ENCODE data around the gene PIGL.
"Not testable (repeated sequence)": the region's sequence is repeated elsewhere in the genome, so short reads cannot be mapped to it uniquely, and the experiment has no call there.

The PIGL gene

DNA sequence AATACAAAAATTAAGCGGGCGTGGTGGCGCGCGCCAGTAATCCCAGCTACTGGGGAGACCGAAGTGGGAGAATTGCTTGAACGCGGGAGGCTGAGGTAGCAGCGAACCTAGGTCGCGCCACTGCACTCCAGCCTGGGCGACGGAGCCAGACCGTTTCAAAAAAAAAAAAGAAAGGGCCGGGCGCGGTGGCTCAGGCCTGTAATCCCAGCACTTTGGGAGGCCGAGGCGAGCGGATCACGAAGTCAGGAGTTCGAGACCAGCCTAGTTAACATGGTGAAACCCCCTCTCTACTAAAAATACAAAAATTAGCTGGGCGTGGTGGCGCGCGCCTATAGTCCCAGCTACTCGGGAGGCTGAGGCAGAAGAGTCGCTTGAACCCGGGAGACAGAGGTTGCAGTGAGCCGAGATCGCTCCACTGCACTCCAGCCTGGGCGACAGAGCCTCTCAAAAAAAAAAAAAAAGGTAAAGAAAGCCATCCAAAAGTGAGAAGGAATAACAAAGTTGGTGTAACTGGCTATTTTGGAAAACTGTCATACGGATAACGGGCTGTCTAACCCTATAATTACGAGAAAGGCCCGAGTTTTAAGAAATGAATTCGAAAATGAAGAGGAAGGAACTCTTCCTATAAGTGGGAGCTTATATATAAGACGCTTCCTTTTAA is 539 bp upstream of the PIGL start:
- in situ Hi-C loops (cut with MboI; ENCODE audit: low sequenced_read_pairs) = not testable (repeated sequence)

DNA sequence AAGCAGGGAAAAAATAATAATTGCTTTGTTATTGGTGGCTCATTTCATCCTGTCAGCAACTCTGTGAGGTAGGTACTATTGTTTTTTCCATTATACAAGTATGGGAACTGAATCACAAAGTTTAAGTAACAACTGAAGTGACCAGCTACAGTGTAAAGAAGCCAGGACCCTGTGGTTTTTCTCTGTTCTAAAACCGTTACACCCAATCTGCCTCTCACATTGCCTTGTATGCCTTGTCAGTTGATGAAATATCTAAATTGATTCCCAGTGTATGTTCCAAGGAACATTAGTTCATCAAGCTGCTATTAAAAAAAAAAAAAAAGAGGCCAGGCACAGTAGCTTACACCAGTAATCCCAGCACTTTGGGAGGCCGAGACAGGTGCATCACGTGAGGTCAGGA is 5.4 kb downstream of the PIGL start:
- in situ Hi-C loops (cut with MboI; ENCODE audit: low sequenced_read_pairs) = no loop called here

DNA sequence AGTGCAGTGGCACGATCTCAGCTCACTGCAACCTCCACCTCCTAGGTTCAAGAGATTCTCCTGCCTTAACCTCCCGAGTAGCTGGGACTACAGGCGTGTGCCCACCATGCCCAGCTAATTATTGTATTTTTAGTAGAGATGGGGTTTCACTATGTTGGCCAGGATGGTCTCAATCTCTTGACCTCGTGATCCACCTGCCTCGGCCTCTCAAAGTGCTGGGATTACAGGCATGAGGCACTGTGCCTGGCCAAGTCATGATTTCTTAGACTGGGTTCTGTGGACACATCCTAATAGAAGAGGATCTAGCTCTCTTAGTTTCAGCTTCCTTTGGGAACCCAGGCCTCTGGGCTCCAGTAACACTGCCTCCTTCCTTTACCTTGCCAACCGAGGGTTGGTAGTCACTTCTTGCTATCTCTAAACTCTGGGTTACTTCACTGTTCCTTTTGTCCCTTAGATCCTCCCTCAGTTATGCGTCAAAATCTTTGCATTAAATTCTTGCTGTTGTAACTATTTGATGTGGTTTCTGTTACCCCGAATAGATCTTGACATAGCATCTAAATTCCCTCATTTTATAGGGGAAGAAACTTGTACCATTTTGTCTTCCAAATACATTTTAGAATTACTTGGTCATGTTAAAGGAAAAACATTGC is 13.0 kb downstream of the PIGL start:
- in situ Hi-C loops (cut with MboI; ENCODE audit: low sequenced_read_pairs) = not testable (repeated sequence)

DNA sequence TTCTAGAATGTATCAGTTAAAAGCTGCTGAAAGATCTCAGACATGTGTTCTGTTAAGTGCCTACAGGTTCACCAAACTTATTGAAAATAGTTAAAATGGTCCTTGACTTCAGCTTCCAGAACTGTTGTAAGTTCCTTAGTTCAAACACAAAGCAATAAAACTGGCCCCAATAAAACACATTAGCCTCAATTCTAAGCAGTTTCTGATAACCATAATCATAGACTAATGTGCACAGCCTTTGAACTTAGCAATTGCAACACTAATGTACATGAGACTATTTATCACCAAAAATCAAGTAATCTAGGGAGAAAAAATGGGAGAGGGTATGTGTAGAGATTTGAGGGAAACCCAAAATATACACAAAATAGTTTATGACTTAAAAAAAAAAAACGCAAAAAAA is 15.4 kb downstream of the PIGL start:
- in situ Hi-C loops (cut with MboI; ENCODE audit: low sequenced_read_pairs) = no loop called here

DNA sequence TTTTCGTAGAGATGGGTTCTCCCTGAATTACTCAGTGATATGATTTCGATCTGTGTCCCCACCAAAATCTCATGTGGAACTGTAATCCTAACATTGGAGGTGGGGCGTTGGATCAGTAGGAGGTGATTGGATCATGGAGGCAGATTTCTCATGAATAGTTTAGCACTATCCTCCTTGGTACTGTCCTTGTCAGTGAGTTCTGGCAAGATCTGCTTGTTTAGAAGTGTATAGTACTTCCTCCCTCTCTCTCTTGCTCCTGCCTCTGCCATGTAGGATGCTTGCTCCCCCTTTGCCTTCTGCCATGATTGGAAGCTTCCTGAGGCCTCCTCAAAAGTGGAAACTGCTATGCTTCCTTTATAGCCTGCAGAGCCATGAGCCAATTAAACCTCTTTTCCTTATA is 22.9 kb downstream of the PIGL start:
- in situ Hi-C loops (cut with MboI; ENCODE audit: low sequenced_read_pairs) = no loop called here

DNA sequence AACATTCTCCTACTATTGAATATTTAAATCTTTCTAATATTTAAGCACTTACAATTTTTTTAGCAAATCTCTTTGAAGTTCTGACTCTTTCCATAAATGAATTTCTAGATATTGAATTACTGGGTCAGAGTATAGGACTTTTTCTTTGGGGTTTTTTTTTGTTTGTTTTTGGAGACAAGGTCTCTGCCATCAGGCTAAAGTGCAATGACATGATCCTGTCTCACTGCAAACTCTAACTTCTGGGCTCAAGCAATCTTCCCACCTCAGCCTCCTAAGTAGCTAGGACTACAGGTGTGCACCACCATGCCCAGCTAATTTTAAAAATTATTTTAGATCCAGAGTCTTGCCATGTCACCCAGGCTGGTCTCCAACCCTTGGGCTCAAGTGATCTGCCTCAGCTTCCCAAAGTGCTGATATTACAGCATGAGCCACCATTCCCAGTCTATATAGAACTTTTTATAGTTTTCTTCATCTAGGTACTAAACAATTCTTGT is 24.9 kb downstream of the PIGL start:
- in situ Hi-C loops (cut with MboI; ENCODE audit: low sequenced_read_pairs) = no loop called here

DNA sequence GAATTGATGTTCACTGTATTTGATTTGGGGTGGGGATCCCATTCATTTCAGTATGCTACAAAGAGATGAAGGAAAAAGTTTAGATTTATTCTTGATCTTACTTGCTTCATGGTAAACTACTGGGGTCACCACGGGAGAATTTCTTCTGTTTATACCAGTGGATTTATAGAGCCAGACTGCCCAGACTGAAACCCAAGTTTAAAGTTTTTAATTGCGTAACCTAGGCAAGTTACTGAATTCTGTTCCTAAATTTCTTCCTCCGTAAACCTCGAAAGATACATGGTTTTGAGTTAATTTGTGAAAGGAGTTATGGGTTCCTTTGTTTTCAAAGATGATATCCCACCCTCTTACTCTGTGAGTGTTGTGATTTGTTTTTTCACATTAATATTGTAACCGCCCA is 26.4 kb downstream of the PIGL start:
- in situ Hi-C loops (cut with MboI; ENCODE audit: low sequenced_read_pairs) = no loop called here

DNA sequence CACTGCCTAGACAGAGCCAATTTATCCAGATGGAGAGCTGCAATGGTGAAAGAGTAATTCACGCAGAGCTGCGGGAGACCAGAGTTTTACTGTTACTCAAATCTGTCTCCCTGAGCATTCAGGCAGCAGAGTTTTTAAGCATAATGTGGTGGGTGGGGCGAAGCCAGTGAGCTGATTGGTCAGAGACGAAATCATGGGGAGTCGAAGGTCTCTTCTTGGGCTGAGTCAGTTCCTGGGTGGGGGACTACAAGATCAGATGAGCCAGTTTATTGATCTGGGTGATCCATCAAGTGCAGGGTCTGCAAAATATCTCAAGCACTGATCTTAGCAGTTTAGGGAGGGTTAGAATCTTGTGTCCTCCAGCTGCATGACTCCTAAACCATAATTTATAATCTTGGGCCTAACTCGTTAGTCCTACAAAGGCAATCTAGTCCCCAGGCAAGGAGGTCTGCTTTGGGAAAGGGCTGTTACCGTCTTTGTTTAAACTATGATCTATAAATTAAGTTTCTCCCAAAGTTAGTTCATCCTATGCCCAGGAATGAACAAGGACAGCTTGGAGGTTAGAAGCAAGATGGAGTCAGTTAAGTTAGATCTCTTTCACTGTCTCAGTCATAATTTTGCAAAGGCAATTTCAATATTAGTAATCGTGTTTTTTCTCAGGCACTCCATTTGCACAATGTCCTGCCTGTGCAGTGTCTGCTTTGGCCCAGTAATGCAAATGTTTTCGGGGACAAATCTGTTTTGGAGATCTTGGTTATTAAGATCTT is 27.0 kb downstream of the PIGL start:
- in situ Hi-C loops (cut with MboI; ENCODE audit: low sequenced_read_pairs) = no loop called here

DNA sequence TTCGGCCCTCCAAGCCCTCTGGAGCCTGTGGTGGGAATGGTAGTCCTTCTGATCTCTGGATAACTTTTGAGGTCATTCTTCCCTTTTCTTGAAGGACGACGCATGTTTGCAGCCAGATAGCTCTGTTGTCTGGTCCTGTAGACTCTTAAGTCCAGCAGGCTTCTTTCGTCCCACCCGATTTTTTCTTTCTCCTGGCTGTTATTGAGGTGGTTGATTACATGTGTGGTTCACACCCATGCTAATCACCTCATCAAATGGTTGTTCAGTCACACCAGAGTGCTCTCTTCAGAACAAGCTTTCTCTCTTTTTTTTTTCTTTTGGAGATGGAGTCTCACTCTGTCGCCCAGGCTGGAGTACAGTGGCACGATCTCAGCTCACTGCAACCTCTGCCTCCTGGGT is 30.6 kb downstream of the PIGL start:
- in situ Hi-C loops (cut with MboI; ENCODE audit: low sequenced_read_pairs) = no loop called here

DNA sequence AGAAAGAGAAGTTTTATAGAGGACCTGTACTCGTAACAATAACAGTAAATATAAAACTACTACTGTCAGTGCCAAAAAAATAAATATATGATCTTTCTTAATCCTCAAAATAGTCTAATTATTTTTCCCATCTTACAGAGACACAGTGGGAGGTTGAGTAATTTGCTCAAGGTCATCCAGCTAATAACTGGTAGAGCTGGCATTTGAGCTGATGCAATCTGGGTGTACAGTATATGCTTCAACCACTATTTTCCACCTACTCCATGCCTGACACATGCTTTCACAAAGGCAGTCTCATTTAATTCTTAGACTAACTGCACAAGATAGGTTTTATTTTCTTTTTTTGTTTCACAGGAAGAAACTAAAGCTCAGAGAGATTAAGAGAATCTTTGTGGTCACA is 33.6 kb downstream of the PIGL start:
- in situ Hi-C loops (cut with MboI; ENCODE audit: low sequenced_read_pairs) = no loop called here

DNA sequence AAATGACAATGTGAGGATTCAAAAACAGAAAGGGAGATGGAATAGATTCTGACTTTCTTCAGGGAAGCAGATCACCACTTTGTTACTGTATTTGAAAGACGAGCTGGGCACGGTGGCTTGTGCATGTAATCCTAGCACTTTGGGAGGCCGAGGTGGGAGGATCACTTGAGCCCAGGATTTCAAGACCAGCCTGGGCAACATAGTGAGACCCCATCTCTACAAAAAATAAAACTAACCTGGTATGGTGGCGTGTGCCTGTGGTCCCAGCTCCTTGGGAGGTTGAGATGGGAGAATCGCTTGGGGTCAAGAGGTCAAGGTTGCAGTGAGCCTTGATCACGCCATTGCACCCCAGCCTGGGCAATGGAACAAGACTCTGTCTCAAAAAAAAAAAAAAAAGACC is 34.0 kb downstream of the PIGL start:
- in situ Hi-C loops (cut with MboI; ENCODE audit: low sequenced_read_pairs) = no loop called here

DNA sequence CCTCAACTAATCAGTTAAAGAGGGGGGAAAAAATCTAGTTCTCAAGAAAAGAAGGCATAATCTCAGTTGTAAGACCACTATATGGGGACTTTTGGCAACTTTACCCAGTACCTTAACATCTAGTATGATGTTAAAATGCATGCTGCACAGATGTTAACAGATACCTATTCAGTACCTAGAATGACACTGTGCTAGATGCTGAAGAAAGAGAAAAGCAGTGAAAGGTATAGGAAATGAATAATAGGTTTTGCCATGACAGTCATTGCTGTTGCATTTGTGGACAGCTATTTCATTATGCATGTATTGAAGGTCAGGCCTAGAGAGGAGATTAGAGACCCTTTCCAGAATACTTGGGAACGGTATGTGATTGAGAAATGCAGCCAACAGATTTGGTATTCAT is 34.5 kb downstream of the PIGL start:
- in situ Hi-C loops (cut with MboI; ENCODE audit: low sequenced_read_pairs) = no loop called here

DNA sequence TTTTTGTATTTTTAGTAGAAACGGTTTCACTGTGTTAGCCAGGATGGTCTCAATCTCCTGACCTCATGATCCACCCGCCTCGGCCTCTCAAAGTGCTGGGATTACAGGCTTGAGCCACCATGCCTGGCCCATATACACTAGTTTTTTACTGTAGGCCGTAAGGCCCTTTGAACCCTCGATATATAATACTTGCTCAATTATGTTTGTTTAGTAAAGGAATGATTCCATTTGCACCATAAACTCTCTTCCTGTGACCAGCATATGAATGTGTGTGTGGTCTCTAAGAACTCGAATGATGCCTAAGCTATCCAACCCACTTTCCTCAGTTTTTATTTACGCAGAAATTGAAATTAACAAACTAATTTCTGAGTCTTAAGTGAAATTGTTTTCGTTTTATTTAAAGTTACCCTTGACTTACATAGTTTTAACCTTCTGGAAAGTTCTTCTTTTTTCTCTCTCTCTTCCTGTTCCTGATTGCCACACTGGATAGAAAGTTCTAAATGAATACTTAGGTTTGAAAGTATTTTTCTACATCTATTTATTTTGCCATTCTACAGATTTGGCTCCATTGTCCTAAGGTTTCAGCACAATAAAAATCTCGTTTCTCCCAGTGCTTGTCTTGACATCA is 37.9 kb downstream of the PIGL start:
- in situ Hi-C loops (cut with MboI; ENCODE audit: low sequenced_read_pairs) = no loop called here

DNA sequence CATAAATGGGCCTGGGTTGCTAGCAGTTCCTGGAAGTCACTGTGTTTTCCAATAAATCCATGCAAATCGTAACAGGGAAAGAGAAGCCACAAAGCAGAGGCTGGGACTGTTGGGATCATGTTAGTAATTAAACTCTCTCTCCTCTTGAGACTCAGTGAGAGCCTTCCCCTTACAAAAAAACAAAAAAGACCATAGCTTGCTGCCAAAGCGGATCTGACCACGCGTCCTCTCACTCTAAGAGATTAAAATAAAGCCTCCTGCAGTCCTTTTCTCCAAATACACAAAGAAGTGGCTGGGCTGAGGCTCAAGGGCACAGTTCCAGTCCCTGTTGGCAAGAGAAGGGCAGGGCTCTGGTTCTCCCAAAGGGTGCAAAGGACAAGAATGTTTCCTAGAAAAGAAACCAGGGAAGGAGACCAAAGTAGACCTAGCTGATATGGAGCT is 38.5 kb downstream of the PIGL start:
- in situ Hi-C loops (cut with MboI; ENCODE audit: low sequenced_read_pairs) = no loop called here

DNA sequence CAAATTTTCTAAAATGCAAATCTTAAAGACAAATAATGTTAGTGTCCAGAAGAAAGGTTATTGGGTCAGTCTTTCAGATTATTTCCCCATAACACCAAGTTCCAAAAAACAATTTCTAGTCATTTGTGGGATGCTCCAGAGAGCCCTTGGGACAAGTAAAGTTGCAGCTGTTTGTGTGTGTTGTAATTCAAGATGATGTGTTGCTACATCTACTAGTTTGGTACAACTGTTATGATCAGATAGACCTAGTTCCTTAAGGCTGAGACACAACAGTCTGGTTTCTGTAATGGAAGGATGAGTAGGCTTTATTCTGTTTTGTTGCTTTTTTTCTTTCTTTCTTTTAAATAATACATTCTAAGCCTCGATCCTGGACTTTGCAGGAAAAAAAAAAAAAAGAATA is 41.9 kb downstream of the PIGL start:
- in situ Hi-C loops (cut with MboI; ENCODE audit: low sequenced_read_pairs) = no loop called here

DNA sequence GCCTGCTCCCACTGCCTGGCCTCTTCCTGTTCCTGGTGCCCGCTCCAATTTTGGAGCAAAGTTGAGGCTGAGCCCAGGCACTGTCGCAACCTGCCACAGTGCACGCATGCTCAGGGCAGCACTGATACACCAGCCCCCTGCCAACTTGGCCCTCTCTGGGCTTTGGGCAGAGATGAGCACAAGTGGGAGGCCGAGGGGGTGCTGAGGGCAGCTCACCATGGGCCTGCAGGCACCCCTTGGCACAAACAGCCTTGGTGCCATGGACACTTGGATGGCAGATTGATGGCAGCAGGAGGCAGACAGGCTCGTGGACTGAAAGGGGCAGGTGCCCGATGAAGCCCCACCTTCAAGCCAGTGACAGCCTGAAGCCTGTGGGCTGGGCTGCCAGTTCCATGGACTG is 42.9 kb downstream of the PIGL start:
- in situ Hi-C loops (cut with MboI; ENCODE audit: low sequenced_read_pairs) = no loop called here

DNA sequence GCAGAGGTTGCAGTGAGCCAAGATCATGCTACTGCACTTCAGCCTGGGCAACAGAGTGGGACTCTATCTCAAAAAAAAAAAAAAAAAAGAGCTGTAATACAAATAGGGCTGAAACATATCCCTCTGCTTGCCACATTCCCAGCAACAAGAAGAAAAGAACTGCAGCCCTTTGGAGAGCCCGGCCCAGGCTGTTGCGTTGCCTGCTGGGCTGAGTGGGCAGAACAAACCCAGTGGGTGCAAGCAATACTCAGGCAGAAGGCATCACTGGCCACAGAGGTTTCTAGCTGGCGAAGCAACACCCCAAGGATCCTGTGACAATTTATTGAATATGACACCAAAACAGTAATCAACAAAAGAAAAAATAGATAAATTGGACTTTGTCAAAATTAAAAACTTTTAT is 44.0 kb downstream of the PIGL start:
- in situ Hi-C loops (cut with MboI; ENCODE audit: low sequenced_read_pairs) = no loop called here

DNA sequence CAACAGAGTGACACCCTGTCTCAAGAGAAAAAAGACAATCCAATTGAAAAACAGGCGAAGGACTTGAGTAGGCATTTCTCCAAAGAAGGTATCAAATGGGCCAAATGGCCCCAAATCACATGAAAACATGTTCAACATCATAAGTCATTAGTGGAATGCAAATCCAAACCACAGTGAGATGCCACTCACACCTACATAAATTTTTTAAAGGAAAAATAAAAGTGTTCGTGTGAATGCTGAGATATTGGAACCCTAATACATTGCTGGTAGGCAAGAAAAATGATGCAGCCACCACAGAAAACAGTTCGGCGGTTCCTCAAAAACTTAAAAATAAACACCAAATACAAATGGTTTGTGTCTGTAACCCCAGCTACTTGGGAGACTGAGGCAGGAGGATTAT is 45.2 kb downstream of the PIGL start:
- in situ Hi-C loops (cut with MboI; ENCODE audit: low sequenced_read_pairs) = no loop called here

DNA sequence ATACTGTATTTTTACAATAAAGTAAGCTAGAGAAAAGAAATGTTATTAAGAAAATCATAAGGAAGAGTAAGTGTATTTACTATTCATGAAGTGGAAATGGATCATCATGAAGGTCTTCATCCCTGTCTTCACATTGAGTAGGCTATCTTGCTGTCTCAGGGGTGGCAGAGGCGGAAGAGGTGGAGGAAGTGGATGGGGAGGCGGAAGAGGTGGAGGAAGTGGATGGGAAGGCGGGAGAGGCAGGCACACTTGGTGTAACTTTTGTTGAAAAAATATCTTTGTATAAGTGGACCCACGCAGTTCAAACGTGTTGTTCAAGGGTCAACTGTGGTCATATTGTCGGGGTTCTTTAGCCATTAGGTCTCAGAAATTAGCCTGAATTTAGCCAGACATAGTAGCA is 50.2 kb downstream of the PIGL start:
- in situ Hi-C loops (cut with MboI; ENCODE audit: low sequenced_read_pairs) = no loop called here

DNA sequence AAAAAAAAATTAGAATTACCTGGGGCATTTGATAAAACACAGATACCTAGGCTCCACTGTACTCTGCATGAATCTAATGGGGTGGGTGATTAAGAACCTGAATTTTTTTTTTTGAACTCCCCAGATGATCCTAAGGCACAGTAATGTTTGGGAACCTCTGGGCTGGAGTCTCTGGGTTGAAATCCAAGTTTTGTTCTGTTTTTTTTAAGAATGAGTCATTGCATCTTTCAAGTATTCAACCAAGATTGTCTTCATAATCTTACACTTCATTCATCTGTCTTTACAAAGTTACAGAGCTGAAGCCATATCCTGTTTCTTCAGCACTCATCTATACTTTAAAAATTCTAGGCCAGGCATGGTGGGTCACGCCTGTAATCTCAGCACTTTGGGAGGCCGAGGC is 52.6 kb downstream of the PIGL start:
- in situ Hi-C loops (cut with MboI; ENCODE audit: low sequenced_read_pairs) = no loop called here

DNA sequence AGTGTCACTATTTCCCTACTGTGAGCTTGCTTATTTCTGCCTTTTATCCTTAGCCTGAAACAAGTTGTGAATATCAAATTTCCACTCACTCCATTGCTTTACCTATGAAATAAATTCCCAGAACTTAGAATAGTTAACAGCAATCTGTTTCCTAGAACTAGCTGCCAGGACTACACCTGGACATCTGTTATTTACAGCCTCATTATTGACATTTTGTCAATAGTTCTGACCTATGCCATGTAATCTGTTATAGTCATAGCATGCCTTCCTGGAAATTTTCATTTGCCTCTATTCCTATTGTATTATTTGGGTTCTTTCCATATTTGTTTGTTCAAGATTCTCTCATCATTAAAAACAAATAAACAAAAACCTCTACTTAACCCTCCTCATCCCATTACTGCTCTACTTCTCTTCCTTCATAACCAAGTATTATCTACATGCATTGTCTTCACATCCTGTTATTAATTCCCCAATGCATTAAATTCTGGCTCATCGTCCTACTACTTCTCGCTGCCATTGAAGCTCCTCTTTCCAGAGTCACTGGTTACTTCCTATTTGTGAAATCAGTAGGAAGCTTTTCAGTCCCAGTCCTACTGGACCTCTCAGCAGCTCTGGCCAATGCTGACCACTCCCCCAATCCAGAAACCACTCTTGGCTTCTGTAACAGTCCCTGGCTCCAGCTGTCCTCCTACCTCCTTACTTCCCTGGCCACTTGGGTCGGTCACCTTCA is 55.3 kb downstream of the PIGL start:
- in situ Hi-C loops (cut with MboI; ENCODE audit: low sequenced_read_pairs) = no loop called here

All from HL-60/S4 treated with retinoic acid at 250 ng/mL for 4 days and 3 days (cell line).